ENCODE measurements around the gene IGF2. TPM values are rescaled to one million over a fixed set of nuclear protein-coding genes. Genes with fewer than 3 reads are reported as not detected.
"Not testable (repeated sequence)": the region's sequence is repeated elsewhere in the genome, so short reads cannot be mapped to it uniquely, and the experiment has no call there.

IGF2 gene
- total and polyA plus RNA-seq, 10 of the 15 experiments (the other 5 are each of a cell fraction or from before 2014, with no cell fraction given), result 0.41 TPM; not detected in 9

DNA sequence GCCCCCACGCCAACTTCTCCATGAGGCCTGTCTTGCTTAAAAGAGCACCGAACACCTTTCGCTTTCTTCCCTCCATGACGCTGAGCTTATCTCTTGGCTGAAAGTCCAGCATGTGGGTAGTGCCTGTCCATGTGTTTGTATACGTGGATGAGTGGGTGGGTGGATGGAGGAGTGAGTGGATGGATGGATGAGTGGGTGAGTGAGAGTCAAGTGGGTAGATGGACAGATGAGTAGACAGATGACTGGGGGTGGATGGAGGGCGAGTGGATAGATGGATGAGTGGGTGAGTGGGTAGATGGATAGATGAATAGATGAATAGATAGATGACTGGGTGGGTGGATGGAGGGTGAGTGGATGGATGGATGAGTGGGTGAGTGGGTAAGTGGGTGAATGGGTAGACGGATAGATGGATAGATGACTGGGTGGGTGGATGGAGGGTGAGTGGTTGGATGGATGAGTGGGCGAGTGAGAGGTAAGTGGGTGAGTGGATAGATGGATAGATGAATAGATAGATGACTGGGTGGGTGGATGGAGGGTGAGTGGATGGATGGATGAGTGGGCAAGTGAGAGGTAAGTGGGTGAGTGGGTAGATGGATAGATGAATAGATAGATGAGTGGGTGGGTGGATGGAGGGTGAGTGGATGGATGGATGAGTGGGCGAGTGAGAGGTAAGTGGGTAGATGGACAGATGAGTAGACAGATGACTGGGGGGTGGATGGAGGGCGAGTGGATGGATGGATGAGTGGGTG is 14.3 kb downstream of the IGF2 start:
- H3K4me3 ChIP-seq; H4K20me1 ChIP-seq (ENCODE audit: control insufficient read depth, insufficient read depth); FAIRE-seq; in situ Hi-C loops (cut with MboI); H3K9me3 ChIP-seq (replicated peaks; ENCODE audit: control insufficient read depth, insufficient read depth, low read length); H3K36me3 ChIP-seq (ENCODE audit: control insufficient read depth in 2 of 2, insufficient read depth in 2 of 2, low read length in 1 of 2); BruUV-seq (replicated peaks); ATAC-seq; H3K27me3 ChIP-seq (replicated peaks in 1 of 2; ENCODE audit: control insufficient read depth in 2 of 2, insufficient read depth in 2 of 2, low read length in 1 of 2); H3K4me2 ChIP-seq (ENCODE audit: control insufficient read depth, insufficient read depth); H2AFZ ChIP-seq (ENCODE audit: control insufficient read depth, low read depth, low read length); H3K27ac ChIP-seq (ENCODE audit: control insufficient read depth, insufficient read depth); RAD21 ChIA-PET (ENCODE audit: unreplicated experiment); DNase-seq (ENCODE audit: low read depth, low spot score); H3K9ac ChIP-seq (ENCODE audit: control insufficient read depth, insufficient read depth, low read length); H3K79me2 ChIP-seq (ENCODE audit: control insufficient read depth, insufficient read depth, low read length); intact Hi-C loops (cut with micrococcal nuclease; ENCODE audit: unreplicated experiment); POLR2A ChIA-PET; H3K4me1 ChIP-seq (ENCODE audit: control insufficient read depth, insufficient read depth, low read length): not testable (repeated sequence)
- ChIA-PET SMC1A (ENCODE audit: uncharacterized antibody, unreplicated experiment) (interaction anchor here (1.3 kb wide), 1 partner anchor 9 kb away, joined by 3 read pairs; no protein-coding TSS in a partner anchor), CTCF (interaction anchor here (2.7 kb wide), 1 partner anchor 26 kb away, joined by 11 read pairs; no protein-coding TSS in a partner anchor)
- 41% methylated on average over 8 of the region's 10 CpGs for whole genome bisulfite sequencing (ENCODE audit: insufficient coverage, insufficient replicate concordance, low lambda C conversion rate, missing lambda C conversion rate)

DNA sequence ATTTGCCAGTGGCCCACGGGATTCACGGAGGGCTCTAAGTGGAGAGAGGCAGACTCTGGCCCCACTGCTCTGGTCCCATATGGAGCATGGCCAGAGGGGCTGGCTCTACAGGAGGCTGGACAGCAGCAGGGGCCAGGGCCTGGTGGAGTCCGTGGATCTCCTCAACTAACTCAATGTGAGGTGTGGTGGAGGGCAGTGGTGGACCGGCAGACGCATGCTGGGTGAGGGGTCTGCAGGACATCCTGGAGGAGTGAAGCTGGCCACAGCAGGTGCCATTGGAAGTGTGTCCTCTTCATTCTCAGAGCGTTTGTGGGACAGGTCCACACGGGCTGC is 15.6 kb downstream of the IGF2 start:
- RAD21 ChIA-PET (ENCODE audit: unreplicated experiment), result no interaction called here
- H4K20me1 ChIP-seq (ENCODE audit: control insufficient read depth, insufficient read depth), result no peaks in the 10 kb centered on the region
- in situ Hi-C loops (cut with MboI) (no loop called here), intact Hi-C loops (cut with micrococcal nuclease; ENCODE audit: unreplicated experiment) (no loop called here)
- no peaks in the 10 kb centered on the region; a peak in 1 of 4 replicates for H3K27me3 ChIP-seq (replicated peaks in 1 of 2; ENCODE audit: control insufficient read depth in 2 of 2, insufficient read depth in 2 of 2, low read length in 1 of 2)
- no peak for ATAC-seq
- CTCF ChIA-PET, result interaction anchor here (2.7 kb wide), 1 partner anchor 28 kb away, joined by 11 read pairs; no protein-coding TSS in a partner anchor
- SMC1A ChIA-PET (ENCODE audit: uncharacterized antibody, unreplicated experiment), result interaction anchor here (1.3 kb wide), 1 partner anchor 8 kb away, joined by 3 read pairs; no protein-coding TSS in a partner anchor
- no peak for DNase-seq (ENCODE audit: low read depth, low spot score)
- H3K4me2 ChIP-seq (ENCODE audit: control insufficient read depth, insufficient read depth), result no peak overlapping the region
- no peaks in the 10 kb centered on the region for H3K9me3 ChIP-seq (replicated peaks; ENCODE audit: control insufficient read depth, insufficient read depth, low read length)
- no peaks in the 10 kb centered on the region for H3K79me2 ChIP-seq (ENCODE audit: control insufficient read depth, insufficient read depth, low read length)
- WGBS (ENCODE audit: insufficient coverage, insufficient replicate concordance, low lambda C conversion rate, missing lambda C conversion rate), result 27% methylated on average over 6 of the region's 7 CpGs
- H3K4me3 ChIP-seq, result no peak overlapping the region
- no peak for FAIRE-seq
- H3K9ac ChIP-seq (ENCODE audit: control insufficient read depth, insufficient read depth, low read length), result no peak overlapping the region
- BruUV-seq (replicated peaks), result no TSS peak
- POLR2A ChIA-PET, result no interaction called here
- no peak overlapping the region for H2AFZ ChIP-seq (ENCODE audit: control insufficient read depth, low read depth, low read length)
- no peaks in the 10 kb centered on the region for H3K36me3 ChIP-seq (ENCODE audit: control insufficient read depth in 2 of 2, insufficient read depth in 2 of 2, low read length in 1 of 2)
- H3K27ac ChIP-seq (ENCODE audit: control insufficient read depth, insufficient read depth), result no peak overlapping the region
- H3K4me1 ChIP-seq (ENCODE audit: control insufficient read depth, insufficient read depth, low read length), result no peaks in the 10 kb centered on the region
- TF ChIP-seq REST (IDR thresholded peaks at IDR 0.05; ENCODE audit: low read depth, low read length) (no peak), CREM (IDR thresholded peaks at IDR 0.05; ENCODE audit: low read depth) (no peak), NFYB (IDR thresholded peaks at IDR 0.05; ENCODE audit: insufficient read depth, low read depth, low read length) (no peak), TCF12 (IDR thresholded peaks at IDR 0.05; ENCODE audit: low read depth, low read length) (no peak), PAX5 (IDR thresholded peaks at IDR 0.05; ENCODE audit: borderline replicate concordance, low read depth, low read length) (no peak)
- TF ChIP-seq, protein P1, sequence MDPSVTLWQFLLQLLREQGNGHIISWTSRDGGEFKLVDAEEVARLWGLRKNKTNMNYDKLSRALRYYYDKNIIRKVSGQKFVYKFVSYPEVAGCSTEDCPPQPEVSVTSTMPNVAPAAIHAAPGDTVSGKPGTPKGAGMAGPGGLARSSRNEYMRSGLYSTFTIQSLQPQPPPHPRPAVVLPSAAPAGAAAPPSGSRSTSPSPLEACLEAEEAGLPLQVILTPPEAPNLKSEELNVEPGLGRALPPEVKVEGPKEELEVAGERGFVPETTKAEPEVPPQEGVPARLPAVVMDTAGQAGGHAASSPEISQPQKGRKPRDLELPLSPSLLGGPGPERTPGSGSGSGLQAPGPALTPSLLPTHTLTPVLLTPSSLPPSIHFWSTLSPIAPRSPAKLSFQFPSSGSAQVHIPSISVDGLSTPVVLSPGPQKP (IDR thresholded peaks at IDR 0.05; ENCODE audit: low read depth, low read length), result no peak
- TF ChIP-seq, protein P2, sequence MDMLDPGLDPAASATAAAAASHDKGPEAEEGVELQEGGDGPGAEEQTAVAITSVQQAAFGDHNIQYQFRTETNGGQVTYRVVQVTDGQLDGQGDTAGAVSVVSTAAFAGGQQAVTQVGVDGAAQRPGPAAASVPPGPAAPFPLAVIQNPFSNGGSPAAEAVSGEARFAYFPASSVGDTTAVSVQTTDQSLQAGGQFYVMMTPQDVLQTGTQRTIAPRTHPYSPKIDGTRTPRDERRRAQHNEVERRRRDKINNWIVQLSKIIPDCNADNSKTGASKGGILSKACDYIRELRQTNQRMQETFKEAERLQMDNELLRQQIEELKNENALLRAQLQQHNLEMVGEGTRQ (IDR thresholded peaks at IDR 0.05; ENCODE audit: borderline replicate concordance, low read depth, low read length), result no peak
- TF ChIP-seq, protein P3, sequence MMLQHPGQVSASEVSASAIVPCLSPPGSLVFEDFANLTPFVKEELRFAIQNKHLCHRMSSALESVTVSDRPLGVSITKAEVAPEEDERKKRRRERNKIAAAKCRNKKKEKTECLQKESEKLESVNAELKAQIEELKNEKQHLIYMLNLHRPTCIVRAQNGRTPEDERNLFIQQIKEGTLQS (IDR thresholded peaks at IDR 0.05; ENCODE audit: borderline replicate concordance, extremely low read depth, low read depth, low read length), result no peak

All from GM12878 (cell line).